Breast epithelium (tissue), 4 donors: ENCODE measurements around the gene DENND5B. TPM values are rescaled to one million over a fixed set of nuclear protein-coding genes. Genes with fewer than 3 reads are reported as not detected.
"Not testable (repeated sequence)": the region's sequence is repeated elsewhere in the genome, so short reads cannot be mapped to it uniquely, and the experiment has no call there.

ENCODE experiments used
- DNase-seq, 2 donors: peaks; one replicate each; pipeline ENCODE4 v3.0.0-alpha.2; 2019; ENCODE audit warnings: low spot score in 2 of 2
- H3K27ac ChIP-seq, 2 donors: fragments of 200-600 bp; sonication (generic) in 1 of 2; one replicate each; pipeline ENCODE4 v1.5.1; 2016 to 2019; ENCODE audit warnings: mild to moderate bottlenecking in 1 of 2
- H3K27me3 ChIP-seq, 2 donors: fragments of 200-600 bp; sonication (generic) in 1 of 2; one replicate each; pipeline versions ENCODE4 v1.5.1 to v1.6.0; 2017 to 2019; ENCODE audit warnings: control low read depth in 1 of 2, mild to moderate bottlenecking in 1 of 2
- H3K36me3 ChIP-seq: fragments of 200-600 bp; one replicate; pipeline ENCODE4 v1.5.1; 2019
- H3K4me1 ChIP-seq, 2 donors: fragments of 200-600 bp; sonication (generic); one replicate each; pipeline ENCODE4 v1.5.1; 2016 to 2019; ENCODE audit warnings: control low read depth in 1 of 2
- H3K4me3 ChIP-seq, 3 donors: fragments of 200-600 bp; sonication (generic); 1 replicate in 2 of 3; 2 replicates in 1 of 3; pipeline ENCODE4 v1.5.1; 2016 to 2019; ENCODE audit warnings: mild to moderate bottlenecking in 3 of 3, moderate library complexity in 2 of 3
- H3K9me3 ChIP-seq, 2 donors: fragments of 200-600 bp; sonication (generic) in 1 of 2; one replicate each; pipeline ENCODE4 v1.5.1; 2016 to 2019; ENCODE audit warnings: control low read depth in 1 of 2
- POLR2A ChIP-seq: fragments of 450-650 bp; IDR thresholded peaks from one replicate; pipeline ENCODE4 v1.6.1; 2016; ENCODE audit warnings: antibody characterized with exemption, mild to moderate bottlenecking, moderate library complexity
- POLR2AphosphoS5 ChIP-seq, 3 donors: sonication (generic); formaldehyde crosslinking; IDR thresholded peaks; one replicate each; pipeline ENCODE4 v1.6.1; 2017; ENCODE audit warnings: antibody characterized with exemption in 3 of 3
- intact Hi-C: fragments of 100-400 bp; cut with DNase I; formaldehyde crosslinking; loops from one replicate; pipeline ENCODE4 v1.15.1; 2023; ENCODE audit warnings: low total_unique reads
- total RNA-seq, 3 donors: library from RNA; depleted of rRNA; stranded (reverse); fragments of >200 nt; gene quantifications; one replicate each; pipeline ENCODE4 v1.1.0, GENCODE V29; 2016
- TF ChIP-seq, protein P1 (sequence below), 3 donors: fragments of 450-650 bp; IDR thresholded peaks; one replicate each; pipeline ENCODE4 v1.5.1; 2016 to 2017; ENCODE audit warnings: antibody characterized with exemption in 3 of 3, mild to moderate bottlenecking in 3 of 3, moderate library complexity in 3 of 3

Gene DENND5B
- total RNA-seq, 3 donors from 2014 or later, result 16.0 to 18.7 (median 17.7) TPM

DNA sequence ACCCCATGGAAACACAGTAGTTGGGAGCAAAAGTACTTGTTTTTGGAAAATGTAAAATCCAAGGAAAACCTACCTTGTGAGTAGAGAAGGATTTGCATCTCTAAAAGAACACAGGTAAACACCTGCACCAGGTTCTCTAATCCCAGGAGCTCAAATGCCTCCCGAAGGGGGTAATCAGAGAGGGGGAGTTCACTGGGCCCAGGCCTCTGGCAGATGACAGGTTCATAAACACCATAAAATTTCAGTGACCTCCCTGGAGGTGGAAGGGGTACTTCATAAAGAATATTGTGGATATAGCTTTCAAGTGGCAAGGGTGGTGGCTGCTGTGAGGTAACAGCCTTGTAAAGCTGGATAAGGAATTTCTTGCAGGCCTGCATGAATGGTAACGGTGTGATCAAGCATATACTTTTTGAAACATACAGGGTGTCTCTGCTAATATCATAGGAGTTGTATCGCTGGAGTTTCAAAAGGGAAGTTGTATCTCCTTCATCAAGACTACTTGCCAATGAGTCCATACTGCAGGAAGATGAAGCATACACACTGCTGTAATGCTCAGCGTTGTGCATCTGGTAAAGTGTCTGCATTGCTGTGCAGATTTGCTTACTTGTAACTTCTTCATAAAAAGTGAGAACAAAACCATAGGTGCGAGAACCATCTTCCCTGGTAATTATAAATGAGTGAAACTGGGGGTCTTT, 111.3 kb downstream of the DENND5B start:
- no peak for DNase-seq
- Histone ChIP-seq H3K9me3 (no peaks in the 10 kb centered on the region), H3K4me3 (no peak overlapping the region), H3K27ac (no peak overlapping the region), H3K27me3 (no peaks in the 10 kb centered on the region), H3K4me1 (no peaks in the 10 kb centered on the region), H3K36me3 (no peaks in the 10 kb centered on the region)
- TF ChIP-seq POLR2AphosphoS5 (IDR thresholded peaks at IDR 0.05) (no peak), POLR2A (no peak)
- TF ChIP-seq, protein P1, sequence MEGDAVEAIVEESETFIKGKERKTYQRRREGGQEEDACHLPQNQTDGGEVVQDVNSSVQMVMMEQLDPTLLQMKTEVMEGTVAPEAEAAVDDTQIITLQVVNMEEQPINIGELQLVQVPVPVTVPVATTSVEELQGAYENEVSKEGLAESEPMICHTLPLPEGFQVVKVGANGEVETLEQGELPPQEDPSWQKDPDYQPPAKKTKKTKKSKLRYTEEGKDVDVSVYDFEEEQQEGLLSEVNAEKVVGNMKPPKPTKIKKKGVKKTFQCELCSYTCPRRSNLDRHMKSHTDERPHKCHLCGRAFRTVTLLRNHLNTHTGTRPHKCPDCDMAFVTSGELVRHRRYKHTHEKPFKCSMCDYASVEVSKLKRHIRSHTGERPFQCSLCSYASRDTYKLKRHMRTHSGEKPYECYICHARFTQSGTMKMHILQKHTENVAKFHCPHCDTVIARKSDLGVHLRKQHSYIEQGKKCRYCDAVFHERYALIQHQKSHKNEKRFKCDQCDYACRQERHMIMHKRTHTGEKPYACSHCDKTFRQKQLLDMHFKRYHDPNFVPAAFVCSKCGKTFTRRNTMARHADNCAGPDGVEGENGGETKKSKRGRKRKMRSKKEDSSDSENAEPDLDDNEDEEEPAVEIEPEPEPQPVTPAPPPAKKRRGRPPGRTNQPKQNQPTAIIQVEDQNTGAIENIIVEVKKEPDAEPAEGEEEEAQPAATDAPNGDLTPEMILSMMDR (IDR thresholded peaks at IDR 0.05), result no peak
- intact Hi-C loops, result no loop called here

DNA sequence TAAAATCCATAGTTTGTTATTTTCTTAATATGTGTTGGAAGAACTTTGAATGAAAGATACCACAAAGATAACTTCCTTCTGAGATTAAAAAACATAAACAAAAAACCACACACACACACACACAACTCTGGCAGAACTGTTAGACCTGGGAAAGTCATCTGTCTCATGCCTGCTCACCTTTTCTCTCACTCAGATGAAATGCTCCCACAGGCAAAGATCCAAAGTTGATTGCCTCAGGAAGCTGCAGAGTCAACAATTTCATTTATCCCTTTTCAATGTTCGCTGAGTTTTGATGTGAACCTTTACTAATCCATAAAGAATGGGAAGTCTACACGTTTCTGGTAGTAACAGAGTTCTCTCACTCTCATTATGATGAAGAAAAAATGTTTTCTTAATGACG, 112.0 kb downstream of the DENND5B start:
- H3K4me3 ChIP-seq, result no peak overlapping the region
- intact Hi-C loops, result no loop called here
- no peaks in the 10 kb centered on the region for H3K4me1 ChIP-seq
- DNase-seq, result no peak
- H3K27ac ChIP-seq, result no peak overlapping the region
- TF ChIP-seq POLR2AphosphoS5 (IDR thresholded peaks at IDR 0.05), result no peak
- TF ChIP-seq POLR2A, result no peak
- TF ChIP-seq, protein P1 (IDR thresholded peaks at IDR 0.05), result no peak
- H3K36me3 ChIP-seq, result no peaks in the 10 kb centered on the region
- H3K27me3 ChIP-seq, result no peaks in the 10 kb centered on the region
- no peaks in the 10 kb centered on the region for H3K9me3 ChIP-seq

DNA sequence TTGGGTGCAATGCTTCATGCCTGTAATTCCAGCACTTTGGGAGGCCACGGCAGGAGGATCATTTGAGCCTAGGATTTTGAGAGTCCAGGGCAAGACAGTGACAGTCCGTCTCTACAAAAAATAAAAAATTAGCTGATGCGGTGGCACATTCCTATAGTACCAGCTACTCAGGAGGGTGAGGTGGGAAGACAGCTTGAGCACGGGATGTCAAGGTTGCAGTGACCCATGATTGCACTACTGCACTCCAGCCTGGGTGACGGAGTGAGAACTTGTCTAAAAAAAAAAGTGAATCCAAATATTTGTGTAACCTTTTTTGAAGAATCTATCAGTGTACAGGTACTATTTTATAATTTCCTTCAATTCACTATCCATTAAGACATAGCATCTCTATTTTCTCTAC, 112.5 kb downstream of the DENND5B start:
- Histone ChIP-seq H3K4me1 (no peaks in the 10 kb centered on the region), H3K27me3 (no peaks in the 10 kb centered on the region), H3K9me3 (no peaks in the 10 kb centered on the region), H3K27ac (no peak overlapping the region), H3K4me3 (no peak overlapping the region), H3K36me3 (no peaks in the 10 kb centered on the region)
- TF ChIP-seq, protein P1 (IDR thresholded peaks at IDR 0.05), result no peak
- TF ChIP-seq POLR2A (no peak), POLR2AphosphoS5 (IDR thresholded peaks at IDR 0.05) (no peak)
- intact Hi-C loops, result no loop called here
- no peak for DNase-seq

DNA sequence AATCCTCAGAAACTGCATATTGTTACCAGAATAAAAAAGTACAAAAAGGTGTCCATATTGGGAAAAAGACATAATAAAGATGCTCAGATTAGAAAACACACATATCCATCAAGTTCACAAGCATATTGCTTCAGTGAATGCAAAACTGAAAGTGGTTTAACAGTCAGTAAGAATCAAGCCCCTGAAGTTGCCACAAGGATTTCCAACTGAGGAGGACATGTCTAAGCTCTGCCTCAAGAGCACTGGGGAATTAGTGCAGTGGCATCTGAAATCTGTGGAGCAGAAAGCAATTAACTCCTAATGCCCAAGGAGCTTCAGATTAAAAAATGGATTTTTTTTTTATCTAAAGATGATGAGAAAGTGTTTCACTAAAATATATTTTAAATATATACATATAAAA, 113.2 kb downstream of the DENND5B start:
- no peak overlapping the region for H3K27ac ChIP-seq
- H3K4me3 ChIP-seq, result no peak overlapping the region
- H3K9me3 ChIP-seq, result no peaks in the 10 kb centered on the region
- intact Hi-C loops, result no loop called here
- TF ChIP-seq POLR2A (no peak), POLR2AphosphoS5 (IDR thresholded peaks at IDR 0.05) (no peak)
- TF ChIP-seq, protein P1 (IDR thresholded peaks at IDR 0.05), result no peak
- no peaks in the 10 kb centered on the region for H3K4me1 ChIP-seq
- H3K27me3 ChIP-seq, result no peaks in the 10 kb centered on the region
- H3K36me3 ChIP-seq, result no peaks in the 10 kb centered on the region
- DNase-seq, result no peak

DNA sequence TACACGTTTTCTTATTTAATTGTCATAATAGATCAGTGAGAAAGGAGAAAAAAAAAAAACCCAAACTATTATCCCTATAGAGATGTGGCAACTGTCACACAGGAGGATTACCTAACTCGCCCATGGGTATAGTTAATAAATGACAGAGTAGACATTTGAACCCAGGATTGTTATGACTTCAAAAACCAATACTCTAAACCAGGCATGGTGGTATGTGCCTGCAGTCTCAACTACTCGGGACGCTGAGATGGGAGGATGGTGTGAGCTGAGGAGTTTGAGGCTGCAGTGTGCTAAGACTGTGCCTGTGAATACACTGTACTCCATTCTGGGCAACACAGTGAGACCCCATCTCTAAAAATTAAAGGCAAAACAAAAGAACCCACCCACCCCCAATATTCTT, 114.5 kb downstream of the DENND5B start:
- no peak for TF ChIP-seq POLR2A
- no peak for TF ChIP-seq POLR2AphosphoS5 (IDR thresholded peaks at IDR 0.05)
- TF ChIP-seq, protein P1 (IDR thresholded peaks at IDR 0.05), result no peak
- no peaks in the 10 kb centered on the region for H3K4me1 ChIP-seq
- H3K36me3 ChIP-seq, result no peaks in the 10 kb centered on the region
- no peak overlapping the region for H3K27ac ChIP-seq
- H3K4me3 ChIP-seq, result no peak overlapping the region
- H3K9me3 ChIP-seq, result no peaks in the 10 kb centered on the region
- H3K27me3 ChIP-seq, result no peaks in the 10 kb centered on the region
- intact Hi-C loops, result no loop called here
- DNase-seq, result no peak

DNA sequence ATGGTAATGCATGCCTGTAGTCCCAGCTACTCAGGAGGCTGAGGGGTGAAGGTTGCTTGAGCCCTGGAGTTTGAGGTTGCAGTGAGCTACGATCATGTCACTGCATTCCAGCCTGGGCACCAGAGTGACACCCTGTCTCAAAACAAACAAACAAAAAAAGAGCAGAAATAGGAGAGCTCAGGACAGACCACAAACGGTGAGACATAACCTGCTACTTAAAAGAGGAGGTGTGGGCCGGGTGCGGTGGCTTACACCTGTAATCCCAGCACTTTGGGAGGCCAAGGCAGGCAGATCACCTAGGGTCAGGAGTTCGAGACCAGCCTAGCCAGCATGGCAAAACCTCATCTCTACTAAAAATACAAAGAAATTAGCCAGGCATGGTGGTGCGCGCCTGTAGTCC, 115.3 kb downstream of the DENND5B start:
- H3K36me3 ChIP-seq, DNase-seq, H3K4me1 ChIP-seq, H3K27me3 ChIP-seq, H3K4me3 ChIP-seq, H3K9me3 ChIP-seq, H3K27ac ChIP-seq, intact Hi-C loops: not testable (repeated sequence)
